Right lung (tissue), 10 donors: ENCODE results near the gene OR5A1. TPM values are rescaled to one million over a fixed set of nuclear protein-coding genes. Genes with fewer than 3 reads are reported as not detected.
"Not testable (repeated sequence)": the region's sequence is repeated elsewhere in the genome, so short reads cannot be mapped to it uniquely, and the experiment has no call there.

ENCODE experiments used
- DNase-seq, 2 donors: peaks; one replicate each; pipeline ENCODE4 v3.0.0-alpha.2; 2013
- long read RNA-seq, 8 donors: transcript quantifications; one replicate each; lab custom pipeline, GENCODE V29; 2026
- polyA plus RNA-seq, 5 donors: library from polyadenylated mRNA; unstranded; fragments of 120-200 nt; gene quantifications; one replicate each; pipeline versions ENCODE4 v1.2.1 to v1.2.3, GENCODE V29; 2013; ENCODE audit warnings: inconsistent platforms in 1 of 5, low replicate concordance in 1 of 5; ENCODE audit not compliant: insufficient read length in 5 of 5, insufficient read depth in 1 of 5

Gene OR5A1
- polyA plus RNA-seq: under 1 TPM in 2 of 5 donors, not detected in 3; 0.03 to 0.04 TPM
- long read RNA-seq, donor 1: 0 reads
- long read RNA-seq, donor 2: 0 reads
- long read RNA-seq, donor 3: 0 reads
- long read RNA-seq, donor 4: 0 reads
- long read RNA-seq, donor 5: 0 reads
- long read RNA-seq, donor 6: 0 reads
- long read RNA-seq, donor 7: 0 reads
- long read RNA-seq, donor 8: 0 reads

DNA sequence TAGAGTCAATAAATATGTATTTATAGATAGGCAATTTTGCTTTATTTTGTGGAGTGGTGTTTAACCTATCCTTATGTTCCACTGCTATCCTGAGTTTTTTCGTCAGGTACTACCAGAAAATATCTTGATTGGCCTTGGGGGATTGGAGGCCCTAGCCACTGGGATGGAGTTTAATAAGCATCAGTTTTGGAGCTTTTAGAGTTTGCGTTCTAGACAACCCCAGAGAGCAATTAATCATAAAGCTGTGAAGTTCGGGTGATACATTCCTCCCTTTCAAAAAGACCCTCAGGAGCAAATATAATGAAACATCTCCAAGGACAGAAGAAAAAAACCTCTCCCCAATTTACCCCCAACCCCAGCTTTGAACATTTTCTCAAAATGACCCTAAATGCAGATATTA is at the start of gene OR5A1:
TSS of gene OR5A1 (plus strand) at position 301 of the 400 bp plus-strand sequence. CDS start 6,700 bp downstream, outside the sequence.
- DNase-seq: no peak

DNA sequence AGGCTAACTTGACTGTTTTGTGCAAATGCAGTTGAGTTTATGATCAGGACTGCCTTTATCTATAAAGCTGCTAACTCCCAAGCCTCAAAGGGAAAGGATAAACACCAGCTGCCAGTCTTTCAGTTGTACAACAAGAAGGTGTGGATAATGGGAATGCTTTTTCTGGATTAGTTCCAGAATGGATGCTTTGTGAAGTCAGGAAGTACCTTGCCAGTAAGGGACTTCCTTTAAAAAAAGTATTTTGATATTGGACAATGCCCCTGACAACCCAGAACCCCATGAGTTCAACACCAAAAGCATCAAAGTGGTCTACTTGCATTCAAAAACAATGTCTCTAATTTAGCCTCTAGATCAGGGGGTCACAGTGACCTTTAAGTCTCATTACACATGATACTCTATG is 42.1 kb upstream of the OR5A1 start:
- DNase-seq: no peak

DNA sequence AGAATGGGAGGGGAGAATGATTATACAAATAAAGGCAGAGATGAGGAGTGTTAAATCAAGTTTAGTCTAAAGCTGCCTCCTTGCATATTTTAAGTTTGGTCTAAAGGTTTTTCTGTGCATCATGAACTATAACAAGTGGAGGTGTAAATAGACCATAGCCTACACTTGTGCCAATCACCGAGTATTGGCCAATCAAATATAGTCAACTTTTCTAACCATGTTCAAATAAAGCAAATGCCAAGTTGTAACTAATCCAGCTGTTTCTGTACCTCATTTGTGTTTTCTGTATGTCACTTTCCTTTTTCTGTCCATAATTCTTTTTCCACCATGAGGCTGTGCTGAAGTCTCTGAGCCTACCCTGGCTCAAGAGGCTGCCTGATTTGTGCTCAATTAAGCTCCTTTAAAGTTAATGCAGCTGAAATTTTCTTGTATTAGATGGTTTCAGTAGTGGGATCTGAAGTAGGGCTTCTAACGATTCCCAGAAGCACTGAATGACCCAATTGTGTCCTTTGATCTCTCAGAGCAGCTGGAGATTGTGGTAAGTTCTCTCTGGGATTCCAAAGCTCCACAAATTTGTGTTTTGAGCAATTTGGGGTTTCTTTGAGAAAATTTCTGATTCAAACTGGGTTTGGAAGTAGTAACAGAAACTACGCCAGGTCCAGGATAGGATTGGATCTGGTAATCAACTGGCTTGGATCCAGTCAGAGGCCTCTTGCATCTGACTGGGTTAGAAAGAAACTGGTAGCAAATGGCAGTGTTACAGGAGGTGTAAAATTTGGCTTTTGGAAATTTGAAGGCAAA is 35.6 kb upstream of the OR5A1 start:
- no peak for DNase-seq

DNA sequence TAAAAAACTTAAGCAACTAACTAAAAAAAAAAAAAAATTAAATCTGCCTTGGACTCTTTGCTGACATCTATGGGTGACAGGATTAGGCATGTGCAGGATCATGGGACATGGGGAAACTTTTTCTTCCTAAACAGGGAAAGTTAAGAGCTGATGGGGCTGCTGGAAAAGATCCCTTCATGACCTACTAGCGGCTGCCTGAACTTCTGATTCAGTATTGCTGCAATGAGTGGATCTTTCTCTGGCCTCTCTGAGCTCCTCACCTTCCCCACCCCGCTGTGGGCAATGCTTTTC is 35.1 kb upstream of the OR5A1 start:
- no peak for DNase-seq

DNA sequence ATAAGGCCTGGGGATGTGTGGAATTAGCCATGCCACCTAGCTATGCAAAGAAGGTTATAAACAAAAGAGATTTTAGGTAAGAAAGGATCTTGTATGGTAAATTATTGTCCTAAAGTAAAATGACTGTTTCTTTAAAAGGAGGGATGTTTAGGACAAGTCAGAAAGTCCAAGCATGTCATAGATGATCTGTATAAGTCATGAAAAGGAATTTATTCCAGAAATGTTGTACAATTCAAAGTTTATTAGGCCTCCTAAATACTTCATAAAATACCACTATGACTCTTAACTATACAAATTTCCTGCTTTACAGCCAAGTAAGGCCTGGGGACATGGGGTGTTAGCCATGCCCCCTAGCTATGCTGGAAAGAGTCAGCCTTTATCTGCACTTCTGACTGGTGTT is 32.7 kb upstream of the OR5A1 start:
- DNase-seq: no peak

DNA sequence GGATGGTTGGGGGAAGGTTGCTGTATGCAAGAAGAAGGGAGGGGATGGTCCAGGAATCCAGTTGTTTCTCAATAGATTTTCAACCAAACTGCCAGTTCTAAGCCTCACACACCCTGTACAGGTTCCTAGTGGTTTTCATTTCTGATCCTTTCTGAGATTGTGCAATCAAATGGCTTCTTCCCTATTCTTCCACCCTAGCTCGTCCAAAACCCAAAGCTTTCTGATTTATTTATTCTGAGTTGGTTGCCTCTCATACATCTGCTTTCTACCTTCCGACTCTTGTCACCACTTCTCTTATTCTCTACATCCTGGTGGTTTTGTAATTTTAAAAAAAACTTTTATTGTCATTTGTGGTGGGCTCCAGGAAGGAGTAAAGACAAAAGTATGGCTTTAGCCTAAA is 22.6 kb upstream of the OR5A1 start:
- DNase-seq: no peak

DNA sequence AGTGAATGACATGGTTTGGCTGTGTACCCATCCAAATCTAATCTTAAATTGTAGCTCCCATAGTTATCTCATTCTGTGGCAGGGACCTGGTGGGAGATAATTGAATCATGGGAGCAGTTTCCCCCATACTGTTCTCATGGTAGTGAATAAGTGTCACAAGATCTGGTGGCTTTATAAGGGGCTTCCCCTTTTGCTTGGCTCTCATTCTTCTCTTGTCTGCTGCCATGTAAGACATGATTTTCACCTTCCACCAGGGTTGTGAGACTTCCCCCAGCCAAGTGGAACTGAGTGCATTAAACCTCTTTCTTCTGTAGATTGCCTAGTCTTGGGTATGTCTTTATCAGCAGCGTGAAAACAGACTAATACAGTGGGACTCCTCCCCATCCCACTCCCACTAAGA is 21.2 kb upstream of the OR5A1 start:
- DNase-seq: no peak

DNA sequence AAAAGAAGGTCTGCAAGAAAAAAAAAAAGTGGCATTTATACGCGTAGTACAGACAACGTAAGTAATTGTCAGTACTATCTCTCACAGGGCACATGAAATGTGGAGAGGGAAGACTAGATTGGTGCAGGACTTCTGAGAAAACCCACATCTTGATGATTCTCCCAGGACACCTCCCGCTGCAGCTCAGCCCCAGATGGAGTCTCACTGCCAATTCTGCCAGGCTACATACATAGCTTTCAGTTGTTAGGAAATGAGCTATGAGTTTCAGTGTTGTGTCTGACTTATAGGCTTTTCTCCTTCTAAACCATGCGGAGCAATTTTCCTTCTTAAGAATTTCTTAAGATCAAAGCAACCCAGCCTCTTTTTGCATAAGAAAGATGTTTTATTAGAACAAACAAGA is 19.7 kb upstream of the OR5A1 start:
- no peak for DNase-seq

DNA sequence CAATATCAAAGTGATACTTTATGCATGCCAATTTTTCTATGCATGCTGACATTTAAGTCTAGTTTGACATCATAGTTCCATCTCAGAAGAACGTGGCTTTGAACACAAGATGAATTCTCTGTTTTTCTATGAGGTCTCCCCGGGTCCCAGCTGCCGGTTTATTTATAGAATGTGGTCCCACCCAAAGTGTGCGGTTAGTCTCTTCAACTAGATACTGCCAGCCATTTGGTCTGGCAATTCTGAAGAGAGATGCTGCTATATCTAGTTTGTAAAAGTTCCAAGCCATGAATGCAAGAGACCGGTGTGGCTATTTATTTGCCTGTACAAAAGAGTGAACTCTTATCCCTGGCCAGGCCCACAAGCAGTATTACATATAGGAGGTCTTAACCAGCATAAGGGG is 19.2 kb upstream of the OR5A1 start:
- DNase-seq: no peak

DNA sequence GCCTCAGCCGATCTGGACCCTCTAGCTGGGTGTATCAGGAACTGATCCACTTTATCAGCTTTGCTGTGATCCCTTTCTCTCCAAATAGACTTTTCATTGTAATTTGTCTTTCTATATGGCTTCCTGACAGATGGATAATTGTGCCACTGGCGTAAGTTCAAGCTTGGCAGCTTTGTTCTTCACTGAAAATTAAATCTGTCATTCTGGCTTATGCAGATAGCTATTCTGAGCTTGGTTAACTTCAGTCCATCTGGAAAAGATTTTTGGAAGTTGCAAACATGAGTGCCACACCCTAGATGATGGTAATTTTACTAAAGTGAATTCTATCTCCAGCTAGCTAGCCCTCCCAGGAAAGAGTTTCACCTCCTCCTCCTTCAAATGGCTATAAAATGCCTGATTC is 18.1 kb upstream of the OR5A1 start:
- no peak for DNase-seq

DNA sequence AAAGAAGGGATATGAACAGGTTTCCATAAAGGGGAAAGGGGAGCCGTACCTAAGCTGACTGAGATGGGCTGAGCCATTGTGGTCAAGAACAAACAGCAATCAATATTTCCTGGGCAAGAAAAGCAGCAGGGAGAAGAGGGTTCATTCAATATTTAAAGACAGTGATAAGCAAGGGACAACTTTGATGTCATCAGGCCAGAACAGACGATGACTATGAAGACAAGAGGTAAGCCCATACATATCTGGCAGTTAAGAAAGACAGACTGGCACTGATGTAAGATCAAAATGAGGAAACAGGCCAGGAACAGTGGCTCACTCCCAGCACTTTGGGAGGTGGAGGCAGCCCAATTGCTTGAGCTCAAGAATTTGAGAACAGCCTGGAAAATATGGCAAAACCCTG is 12.4 kb upstream of the OR5A1 start:
- no peak for DNase-seq

DNA sequence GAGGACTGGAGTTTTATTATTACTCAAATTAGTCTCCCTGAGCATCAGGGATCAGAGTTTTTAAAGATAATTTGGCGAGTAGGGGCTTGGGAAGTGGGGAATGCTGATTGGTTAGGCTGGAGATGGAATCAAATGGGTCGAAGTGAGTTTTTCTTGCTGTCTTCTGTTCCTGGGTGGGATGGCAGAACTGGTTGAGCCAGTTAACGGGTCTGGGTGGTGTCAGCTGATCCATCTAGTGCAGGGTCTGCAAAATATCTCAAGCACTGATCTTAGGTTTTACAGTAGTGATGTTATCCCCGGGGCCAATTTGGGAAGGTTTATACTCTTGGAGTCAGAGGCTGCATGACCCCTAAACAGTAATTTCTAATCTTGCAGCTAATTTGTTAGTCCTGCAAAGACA is 11.1 kb upstream of the OR5A1 start:
- DNase-seq: no peak

DNA sequence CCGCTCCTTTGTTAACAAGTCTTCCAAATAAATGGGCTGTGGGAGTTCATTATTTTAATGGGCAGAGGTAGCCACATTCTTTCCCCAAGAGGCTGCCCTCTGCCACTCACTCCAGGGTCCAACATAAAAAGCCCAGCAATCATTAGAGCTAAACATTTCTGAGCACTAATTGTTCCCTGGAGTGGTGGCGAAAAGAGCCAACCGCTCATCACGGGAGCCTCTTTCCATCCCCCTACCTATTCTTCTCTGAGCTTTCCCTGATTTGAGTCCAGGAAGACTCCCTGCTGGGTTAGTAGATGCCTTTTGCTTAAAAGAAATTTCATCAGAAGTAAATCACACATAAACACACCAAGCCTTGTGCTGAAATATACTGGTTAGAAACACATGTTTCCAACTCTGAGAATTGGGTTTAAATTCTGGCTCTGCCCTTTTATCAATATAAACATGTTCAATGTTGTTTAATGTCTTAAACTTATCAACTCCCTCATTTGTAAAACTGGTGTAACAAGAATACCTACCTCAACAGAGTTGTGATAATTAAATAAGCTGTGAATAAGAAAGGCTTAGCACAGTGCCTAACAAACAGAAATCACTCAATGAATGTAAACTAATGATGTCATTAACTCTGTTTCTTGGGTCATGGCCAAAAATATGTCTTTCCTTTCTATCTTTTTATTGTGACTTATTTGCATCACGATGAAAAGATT is 9.8 kb upstream of the OR5A1 start, which contains the start of gene OR5A2:
TSS of gene OR5A2 (minus strand) at position 53 of the 707 bp plus-strand sequence. CDS start 3,460 bp downstream, outside the sequence.
- no peak for DNase-seq

DNA sequence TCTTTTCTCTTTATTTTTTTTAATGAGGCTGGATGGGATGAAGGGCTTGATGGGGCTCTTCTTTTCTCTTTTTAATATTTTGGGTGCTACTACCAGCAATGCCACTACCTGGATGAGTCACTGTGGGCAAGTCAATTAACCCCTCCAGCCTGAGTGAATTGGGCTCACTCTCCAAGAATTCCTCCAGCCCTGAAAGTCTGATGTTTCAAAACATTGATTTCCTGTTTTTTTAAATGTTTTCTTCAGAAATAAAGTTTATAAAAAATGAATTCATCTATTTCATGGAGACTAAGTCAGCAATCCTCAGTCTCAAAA is 9.2 kb upstream of the OR5A1 start:
- no peak for DNase-seq

DNA sequence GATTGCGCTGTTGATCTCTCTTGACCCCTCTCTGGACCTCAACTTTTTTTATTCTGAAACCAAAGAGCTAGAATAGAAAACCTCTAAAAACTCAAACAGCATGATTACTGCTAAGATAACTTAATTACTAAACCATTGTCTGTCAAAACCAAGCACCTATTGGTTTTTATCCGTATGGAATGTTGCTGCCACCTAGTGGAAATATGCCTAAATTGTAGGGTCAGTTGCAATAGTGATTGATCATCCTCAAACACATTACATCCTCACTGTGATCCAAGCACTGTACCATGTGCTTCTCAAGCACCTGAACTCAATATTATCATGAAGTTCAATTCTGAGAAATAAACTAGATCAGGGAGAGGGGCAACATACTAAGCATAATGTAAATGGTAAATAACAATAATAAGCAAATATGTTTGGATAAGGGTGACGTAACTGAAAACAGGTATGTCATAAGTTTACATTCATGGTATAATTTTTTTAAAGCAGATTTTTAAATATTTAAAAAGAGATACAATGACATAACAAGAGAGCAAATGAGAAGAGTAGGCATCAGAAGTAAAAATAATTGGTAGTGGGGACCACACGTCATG is 6.2 kb upstream of the OR5A1 start:
- peak in 1 of 2 donors; percentile 13 for DNase-seq

DNA sequence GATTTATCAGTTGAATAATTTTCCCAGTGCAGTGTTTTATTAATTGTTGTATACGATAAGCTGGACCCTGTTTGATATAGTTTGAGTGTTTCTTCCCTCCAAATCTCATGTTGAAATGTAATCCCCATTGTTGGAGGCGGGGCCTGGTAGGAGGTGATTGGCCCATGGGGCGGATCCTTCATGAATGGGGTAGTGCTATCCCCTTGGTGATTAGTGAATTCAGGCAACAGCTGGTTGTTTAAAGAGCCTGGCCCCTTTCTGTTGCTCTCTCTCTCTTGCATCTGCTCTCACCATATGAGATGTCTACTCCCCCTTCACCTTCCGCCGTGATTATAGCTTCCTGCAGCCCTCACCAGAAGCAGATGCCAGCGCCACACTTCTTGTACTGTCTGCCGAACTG is 1.5 kb downstream of the OR5A1 start:
- no peak for DNase-seq

DNA sequence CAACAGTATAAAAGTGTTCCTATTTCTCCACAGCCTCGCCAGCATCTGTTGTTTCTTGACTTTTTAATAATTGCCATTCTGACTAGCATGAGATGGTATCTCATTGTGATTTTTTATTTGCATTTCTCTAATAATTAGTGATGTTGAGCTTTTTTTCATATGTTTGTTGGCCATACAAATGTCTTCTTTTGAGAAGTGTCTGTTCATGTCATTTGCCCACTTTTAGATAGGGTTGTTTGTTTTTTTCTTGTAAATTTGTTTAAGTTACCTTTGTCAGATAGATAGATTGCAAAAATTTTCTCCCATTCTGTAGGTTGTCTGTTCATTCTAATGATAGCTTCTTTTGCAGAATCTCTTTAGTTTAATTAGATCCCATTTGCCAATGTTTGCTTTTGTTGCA is 9.4 kb downstream of the OR5A1 start:
- DNase-seq: not testable (repeated sequence)

DNA sequence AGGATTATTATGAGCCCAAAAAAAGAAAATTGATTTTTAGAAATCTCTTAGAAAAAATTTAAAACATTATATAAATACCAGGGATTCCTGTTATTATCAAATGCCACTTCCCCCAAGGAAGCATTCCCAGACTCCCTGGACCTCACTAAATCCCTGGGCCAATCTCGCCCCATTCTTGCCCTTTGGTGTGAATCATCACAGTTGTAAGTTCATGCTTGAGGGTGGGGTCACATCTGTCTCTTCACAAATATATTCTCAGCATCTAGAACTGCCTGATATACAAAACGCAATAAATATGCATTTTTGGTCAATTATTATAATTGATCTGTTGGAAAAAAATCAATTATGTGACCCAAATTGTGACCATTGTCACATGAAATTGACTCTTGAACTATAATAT is 12.2 kb downstream of the OR5A1 start:
- DNase-seq: no peak

DNA sequence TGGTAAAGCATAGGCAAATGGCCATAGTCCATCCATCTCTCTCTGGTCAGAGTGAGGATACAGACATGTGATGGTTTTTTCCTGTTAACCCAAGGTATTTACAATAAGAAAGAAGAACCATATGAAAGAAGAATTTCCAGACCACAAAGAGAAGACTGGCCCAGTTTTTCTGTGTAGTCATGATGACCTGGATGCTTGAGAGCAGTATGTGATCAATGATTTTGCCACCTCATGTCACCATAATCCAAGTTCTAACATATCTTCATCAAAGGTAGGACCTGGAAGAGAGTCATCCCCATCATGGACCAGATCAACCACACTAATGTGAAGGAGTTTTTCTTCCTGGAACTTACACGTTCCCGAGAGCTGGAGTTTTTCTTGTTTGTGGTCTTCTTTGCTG is 20.4 kb downstream of the OR5A1 start, which contains the start of gene OR4D6:
TSS of gene OR4D6 (plus strand) at position 301 of the 400 bp plus-strand sequence. CDS start at position 301, 0 bp downstream.
- DNase-seq: no peak

DNA sequence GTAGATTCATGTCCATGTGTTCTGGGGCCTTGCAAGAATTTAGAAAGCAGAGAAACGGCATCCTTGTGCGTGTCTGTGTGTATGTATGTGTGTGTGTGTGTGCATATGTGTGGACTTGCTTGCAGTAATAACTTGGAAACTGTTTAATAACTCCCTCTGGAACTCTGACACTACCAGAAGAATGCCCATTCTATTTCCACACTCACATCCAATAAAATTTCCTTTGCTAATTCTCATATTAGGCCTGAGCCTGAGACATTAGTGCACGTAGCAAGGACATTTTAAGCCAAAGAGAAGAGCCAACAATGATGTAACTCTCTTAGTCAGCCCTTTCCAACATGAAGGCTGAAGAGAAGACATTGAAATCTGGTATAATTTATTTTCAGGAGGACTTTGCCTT is 23.6 kb downstream of the OR5A1 start:
- no peak for DNase-seq

DNA sequence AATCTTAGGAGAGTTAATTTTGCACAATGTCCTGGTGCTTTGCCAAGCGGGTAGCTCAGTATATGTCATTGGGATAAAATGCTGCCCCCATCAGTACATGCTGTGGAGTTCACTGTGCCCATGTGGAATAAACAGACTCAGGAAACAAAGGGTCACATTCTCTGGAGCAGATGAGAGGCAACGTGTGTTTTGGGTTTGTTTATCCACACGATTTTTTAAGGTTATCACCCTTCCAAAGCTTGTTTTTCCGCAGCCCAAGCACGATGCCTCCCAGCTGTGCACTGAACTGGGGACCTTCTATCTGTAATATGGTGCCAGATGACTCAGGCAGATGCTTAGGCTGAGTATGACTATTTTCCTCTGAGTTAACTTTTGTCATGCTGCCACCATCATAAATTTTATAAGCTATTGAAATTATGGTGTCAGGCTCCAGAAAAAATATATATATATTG is 26.9 kb downstream of the OR5A1 start:
- peak in 1 of 2 donors; percentile 12 for DNase-seq

DNA sequence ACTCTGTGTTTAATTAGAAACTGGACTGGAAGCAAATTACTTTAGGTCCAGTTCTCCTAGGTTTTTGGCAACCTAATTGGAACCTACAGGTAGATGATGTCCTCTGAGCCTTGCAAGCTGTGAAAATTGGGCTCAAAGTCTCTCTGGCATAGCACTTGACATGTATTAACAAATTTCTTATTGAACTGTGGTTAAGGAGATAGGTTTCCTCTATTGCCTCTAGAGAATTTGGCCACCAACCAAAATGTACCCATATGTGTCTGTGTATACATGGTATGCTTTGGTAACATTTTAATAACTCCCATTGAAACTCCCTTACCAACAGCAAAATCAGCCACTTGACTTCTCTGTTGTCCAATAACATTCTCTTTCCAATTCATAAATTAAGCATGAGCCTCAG is 36.7 kb downstream of the OR5A1 start, which contains the start of gene OR4D10:
TSS of gene OR4D10 (plus strand) at position 301 of the 400 bp plus-strand sequence. CDS start 4,115 bp downstream, outside the sequence.
- no peak for DNase-seq
